Kidney (tissue), 14 donors: Measurements from ENCODE around the gene DICER1. TPM values are rescaled to one million over a fixed set of nuclear protein-coding genes. Genes with fewer than 3 reads are reported as not detected.

Experiments
- DNase-seq, 5 donors: peaks; one replicate each; pipeline ENCODE4 v3.0.0-alpha.2; 2013 to 2020
- FAIRE-seq: peaks from 2 replicates; lab custom pipeline; 2012; peaks lifted over from hg19 to GRCh38; lab: Jason Lieb, UNC
- H3K27ac ChIP-seq, 2 donors: one replicate each; pipeline ENCODE4 v1.7.0; 2013; ENCODE audit warnings: low read depth in 2 of 2, low read length in 2 of 2, inconsistent platforms in 1 of 2
- H3K27me3 ChIP-seq: one replicate; pipeline ENCODE4 v1.7.1; 2013; ENCODE audit warnings: low read length, inconsistent platforms; ENCODE audit not compliant: control insufficient read depth, insufficient read depth
- H3K36me3 ChIP-seq, 3 donors: one replicate each; pipeline versions ENCODE4 v1.7.0 to v1.7.1; 2013; ENCODE audit warnings: low read length in 3 of 3, control low read depth in 1 of 3, inconsistent platforms in 1 of 3; ENCODE audit not compliant: insufficient read depth in 3 of 3, control insufficient read depth in 2 of 3
- H3K4me1 ChIP-seq, 3 donors: one replicate each; pipeline versions ENCODE4 v1.7.0 to v1.7.1; 2013; ENCODE audit warnings: low read length in 3 of 3, inconsistent platforms in 1 of 3, low read depth in 1 of 3; ENCODE audit not compliant: control insufficient read depth in 2 of 3, insufficient read depth in 2 of 3
- H3K4me3 ChIP-seq, 3 donors: one replicate each; pipeline versions ENCODE4 v1.7.0 to v1.8.1; 2013; ENCODE audit warnings: low read length in 3 of 3, control low read depth in 1 of 3, inconsistent platforms in 1 of 3
- H3K9ac ChIP-seq, 3 donors: one replicate each; pipeline versions ENCODE4 v1.7.0 to v1.7.1; 2013; ENCODE audit warnings: low read length in 3 of 3, control low read depth in 1 of 3, inconsistent platforms in 1 of 3
- H3K9me3 ChIP-seq, 3 donors: one replicate each; pipeline versions ENCODE4 v1.7.0 to v1.7.1; 2013; ENCODE audit warnings: low read length in 3 of 3, control low read depth in 1 of 3, inconsistent platforms in 1 of 3; ENCODE audit not compliant: control insufficient read depth in 2 of 3, insufficient read depth in 1 of 3
- intact Hi-C: fragments of 100-400 bp; cut with DNase I; formaldehyde crosslinking; loops from one replicate; pipeline ENCODE4 v1.11.1; 2022
- polyA plus RNA-seq: library from polyadenylated mRNA; stranded (reverse); fragments of 350-450 nt; fragmentation: Illumina TruSeq; extraction: RNeasy Lipid Tissue Mini Kit (QIAGEN cat#74804); gene quantifications from one replicate; pipeline ENCODE4 v1.2.3, GENCODE V29; 2014; ENCODE audit warnings: low read depth, low replicate concordance; ENCODE audit not compliant: insufficient read depth
- total RNA-seq: library from RNA; stranded (reverse); fragmentation: NEBNext Ultra II Directional; extraction: Animal tissue kit (Norgen Biotek cat#: 25700); gene quantifications from one replicate; pipeline ENCODE4 v1.2.1, GENCODE V29; 2021
- TF ChIP-seq, protein P1 (sequence below): IDR thresholded peaks from 3 replicates; pipeline ENCODE4 v1.5.1; 2012; ENCODE audit warnings: mild to moderate bottlenecking, moderate library complexity, borderline replicate concordance; ENCODE audit not compliant: insufficient read depth; ENCODE audit errors: extremely low read depth
- donor health status: control.
- donor health status: control.
- donor health status: control.
- donor health status: control.
- donor health status: control.
- donor health status: DM: yes; HTN: yes; CAD: no.
- donor health status: Normal renal cell carcinoma (clear cell type).

The DICER1 gene
- total and polyA plus RNA-seq, 2 donors from 2014 or later = 6.0 to 83.6 TPM

DNA sequence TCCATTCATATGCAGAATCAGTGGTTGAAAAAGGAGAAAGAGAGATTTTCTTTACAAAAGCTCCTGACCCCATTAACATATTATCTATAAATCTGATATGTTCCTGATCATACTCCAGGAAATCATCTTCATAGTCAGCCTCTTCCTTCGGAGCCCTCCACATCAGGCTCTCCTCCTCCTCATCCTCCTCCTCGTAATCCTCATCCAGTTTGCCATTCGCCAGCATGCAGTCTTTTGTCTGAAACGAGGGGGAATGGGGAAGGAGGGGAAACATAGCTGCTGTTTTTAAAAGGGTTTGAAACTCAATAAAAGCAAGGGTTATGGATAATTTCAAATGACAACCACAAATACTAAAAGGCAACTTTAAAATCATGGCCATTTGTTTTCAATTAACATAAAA is 60.9 kb downstream of the DICER1 start:
- Histone ChIP-seq H3K9me3 (no peaks in the 10 kb centered on the region), H3K4me3 (no peak overlapping the region), H3K9ac (no peak overlapping the region), H3K27ac (no peak overlapping the region), H3K27me3 (no peaks in the 10 kb centered on the region), H3K4me1 (peaks cover 0 to 6% (median 0%) of the 10 kb centered on the region in 3 donors), H3K36me3 (peaks cover 2 to 49% (median 23%) of the 10 kb centered on the region in 3 donors)
- TF ChIP-seq, protein P1, sequence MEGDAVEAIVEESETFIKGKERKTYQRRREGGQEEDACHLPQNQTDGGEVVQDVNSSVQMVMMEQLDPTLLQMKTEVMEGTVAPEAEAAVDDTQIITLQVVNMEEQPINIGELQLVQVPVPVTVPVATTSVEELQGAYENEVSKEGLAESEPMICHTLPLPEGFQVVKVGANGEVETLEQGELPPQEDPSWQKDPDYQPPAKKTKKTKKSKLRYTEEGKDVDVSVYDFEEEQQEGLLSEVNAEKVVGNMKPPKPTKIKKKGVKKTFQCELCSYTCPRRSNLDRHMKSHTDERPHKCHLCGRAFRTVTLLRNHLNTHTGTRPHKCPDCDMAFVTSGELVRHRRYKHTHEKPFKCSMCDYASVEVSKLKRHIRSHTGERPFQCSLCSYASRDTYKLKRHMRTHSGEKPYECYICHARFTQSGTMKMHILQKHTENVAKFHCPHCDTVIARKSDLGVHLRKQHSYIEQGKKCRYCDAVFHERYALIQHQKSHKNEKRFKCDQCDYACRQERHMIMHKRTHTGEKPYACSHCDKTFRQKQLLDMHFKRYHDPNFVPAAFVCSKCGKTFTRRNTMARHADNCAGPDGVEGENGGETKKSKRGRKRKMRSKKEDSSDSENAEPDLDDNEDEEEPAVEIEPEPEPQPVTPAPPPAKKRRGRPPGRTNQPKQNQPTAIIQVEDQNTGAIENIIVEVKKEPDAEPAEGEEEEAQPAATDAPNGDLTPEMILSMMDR = no peak
- no peak for DNase-seq
- intact Hi-C loops = loop anchor here (10.0 kb wide), 1 partner anchor 412 kb away; no protein-coding TSS in a partner anchor
- FAIRE-seq = no peak

DNA sequence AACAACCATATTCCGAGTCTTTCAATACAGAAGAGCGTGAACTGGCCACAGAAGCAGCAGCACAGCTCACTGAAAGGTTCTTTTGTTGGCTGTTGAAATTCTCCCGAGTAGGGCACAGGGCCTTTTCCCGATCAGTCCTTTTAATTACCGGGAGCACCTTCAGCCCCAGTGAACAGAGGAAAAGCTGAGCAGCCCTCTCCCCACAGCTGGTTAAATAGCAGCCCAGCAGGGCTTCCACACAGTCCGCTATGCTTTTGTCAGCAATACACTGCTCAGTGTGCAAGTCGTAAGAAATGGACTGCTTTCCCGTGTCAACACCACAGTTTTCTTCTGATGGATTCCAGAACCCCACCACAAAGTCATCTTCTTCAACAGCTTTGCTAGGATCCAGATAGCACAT is 61.3 kb downstream of the DICER1 start:
- no peak overlapping the region for H3K4me3 ChIP-seq
- TF ChIP-seq, protein P1 = no peak
- H3K9ac ChIP-seq = no peak overlapping the region
- intact Hi-C loops = loop anchor here (10.0 kb wide), 1 partner anchor 411 kb away; no protein-coding TSS in a partner anchor
- peaks cover 0 to 5% (median 0%) of the 10 kb centered on the region in 3 donors for H3K4me1 ChIP-seq
- peaks cover 2 to 46% (median 23%) of the 10 kb centered on the region in 3 donors for H3K36me3 ChIP-seq
- no peak for DNase-seq
- no peak overlapping the region for H3K27ac ChIP-seq
- no peaks in the 10 kb centered on the region for H3K27me3 ChIP-seq
- no peak for FAIRE-seq
- no peaks in the 10 kb centered on the region for H3K9me3 ChIP-seq

DNA sequence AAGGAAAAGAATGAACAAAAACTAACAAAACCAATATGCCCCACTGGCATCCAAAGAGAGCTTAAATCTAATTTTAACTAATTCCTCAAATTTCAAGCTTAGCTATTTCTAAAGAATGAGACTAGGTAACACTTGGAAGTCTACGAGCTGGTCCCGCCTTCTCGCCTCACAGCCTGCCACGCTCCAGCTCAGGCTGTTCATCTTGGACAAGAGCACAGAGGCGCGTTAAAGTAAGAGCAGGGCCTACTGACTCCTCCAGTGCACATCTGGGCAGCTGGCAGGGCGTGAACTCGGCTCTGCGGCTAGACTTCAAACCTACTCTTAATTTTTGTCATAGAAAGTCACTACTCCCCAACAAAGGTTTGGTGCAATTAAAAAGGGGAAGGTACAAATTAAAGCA is 64.6 kb downstream of the DICER1 start:
- no peak for FAIRE-seq
- intact Hi-C loops = loop anchor here (10.0 kb wide), 1 partner anchor 408 kb away; no protein-coding TSS in a partner anchor

More for the DNA sequence above, 64.6 kb downstream of the DICER1 start:
- Histone ChIP-seq H3K36me3 (peaks cover 2 to 56% (median 27%) of the 10 kb centered on the region in 3 donors), H3K4me1 (no peaks in the 10 kb centered on the region), H3K4me3 (no peak overlapping the region), H3K9me3 (no peaks in the 10 kb centered on the region), H3K9ac (no peak overlapping the region), H3K27ac (no peak overlapping the region), H3K27me3 (no peaks in the 10 kb centered on the region)
- DNase-seq = peak in 1 of 5 donors; percentile 30
- TF ChIP-seq, protein P1 = no peak
